Mucosa of descending colon (tissue), 3 donors: Measurements from ENCODE around the gene CRYBA2. TPM values are rescaled to one million over a fixed set of nuclear protein-coding genes. Genes with fewer than 3 reads are reported as not detected.

Source experiments
- ATAC-seq: fragments of 200-7000 bp; cut with Tn5 transposase; one replicate; pipeline ENCODE4 v1.9.1; 2020; ENCODE audit warnings: mild to moderate bottlenecking, moderate library complexity
- DNase-seq, 3 donors: peaks; one replicate each; pipeline ENCODE4 v3.0.0-alpha.2; 2020
- H3K36me3 ChIP-seq: fragments of 200-600 bp; one replicate; pipeline ENCODE4 v1.8.0; 2021; ENCODE audit warnings: low read depth, mild to moderate bottlenecking
- H3K4me1 ChIP-seq: fragments of 200-600 bp; one replicate; pipeline ENCODE4 v1.8.0; 2021; ENCODE audit warnings: low read depth, mild to moderate bottlenecking
- H3K4me3 ChIP-seq: fragments of 200-600 bp; one replicate; pipeline ENCODE4 v1.8.0; 2021; ENCODE audit warnings: mild to moderate bottlenecking
- H3K9me3 ChIP-seq: fragments of 200-600 bp; one replicate; pipeline ENCODE4 v1.8.0; 2021; ENCODE audit warnings: mild to moderate bottlenecking
- intact Hi-C, 2 donors: fragments of 100-400 bp; cut with DNase I in 1 of 2; cut with micrococcal nuclease in 1 of 2; formaldehyde crosslinking; loops; one replicate each; pipeline versions ENCODE4 v1.11.0 to v1.11.1; 2022; cut with DNase I, micrococcal nuclease
- long read RNA-seq, 2 donors: library from polyadenylated mRNA; unstranded; transcript quantifications; one replicate each; pipeline ENCODE4 v2.0.0, GENCODE V29; 2019 to 2021
- total RNA-seq, 3 donors: library from RNA; stranded (reverse); fragmentation: NEBNext Ultra II Directional in 2 of 3; extraction: Animal tissue kit (Norgen Biotek cat#: 25700) in 2 of 3; gene quantifications; one replicate each; pipeline versions ENCODE4 v1.2.1 to v1.2.4, GENCODE V29; 2021 to 2023
- TF ChIP-seq, protein P1 (sequence below): fragments of 200-600 bp; IDR thresholded peaks from one replicate; pipeline ENCODE4 v1.8.0; 2022; ENCODE audit warnings: antibody characterized with exemption, mild to moderate bottlenecking
- donor health status: DM: no; HTN: no; CAD: no; lungs with moderate emphysema.
- donor health status: DM: no; HTN: no; CAD: no.
- donor health status: DM: no; HTN: yes; CAD: no.

Gene CRYBA2, protein sequence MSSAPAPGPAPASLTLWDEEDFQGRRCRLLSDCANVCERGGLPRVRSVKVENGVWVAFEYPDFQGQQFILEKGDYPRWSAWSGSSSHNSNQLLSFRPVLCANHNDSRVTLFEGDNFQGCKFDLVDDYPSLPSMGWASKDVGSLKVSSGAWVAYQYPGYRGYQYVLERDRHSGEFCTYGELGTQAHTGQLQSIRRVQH
- total RNA-seq, result 1 to 10 TPM; 1.2 to 6.1 (median 5.0) TPM
- long read RNA-seq, donor 1, result 0 reads
- long read RNA-seq, donor 2, partial matches to known transcripts, result 0 of 1 reads
- long read RNA-seq, donor 2, other reads (novel, unspliced or antisense), result 1 of 1 reads

DNA sequence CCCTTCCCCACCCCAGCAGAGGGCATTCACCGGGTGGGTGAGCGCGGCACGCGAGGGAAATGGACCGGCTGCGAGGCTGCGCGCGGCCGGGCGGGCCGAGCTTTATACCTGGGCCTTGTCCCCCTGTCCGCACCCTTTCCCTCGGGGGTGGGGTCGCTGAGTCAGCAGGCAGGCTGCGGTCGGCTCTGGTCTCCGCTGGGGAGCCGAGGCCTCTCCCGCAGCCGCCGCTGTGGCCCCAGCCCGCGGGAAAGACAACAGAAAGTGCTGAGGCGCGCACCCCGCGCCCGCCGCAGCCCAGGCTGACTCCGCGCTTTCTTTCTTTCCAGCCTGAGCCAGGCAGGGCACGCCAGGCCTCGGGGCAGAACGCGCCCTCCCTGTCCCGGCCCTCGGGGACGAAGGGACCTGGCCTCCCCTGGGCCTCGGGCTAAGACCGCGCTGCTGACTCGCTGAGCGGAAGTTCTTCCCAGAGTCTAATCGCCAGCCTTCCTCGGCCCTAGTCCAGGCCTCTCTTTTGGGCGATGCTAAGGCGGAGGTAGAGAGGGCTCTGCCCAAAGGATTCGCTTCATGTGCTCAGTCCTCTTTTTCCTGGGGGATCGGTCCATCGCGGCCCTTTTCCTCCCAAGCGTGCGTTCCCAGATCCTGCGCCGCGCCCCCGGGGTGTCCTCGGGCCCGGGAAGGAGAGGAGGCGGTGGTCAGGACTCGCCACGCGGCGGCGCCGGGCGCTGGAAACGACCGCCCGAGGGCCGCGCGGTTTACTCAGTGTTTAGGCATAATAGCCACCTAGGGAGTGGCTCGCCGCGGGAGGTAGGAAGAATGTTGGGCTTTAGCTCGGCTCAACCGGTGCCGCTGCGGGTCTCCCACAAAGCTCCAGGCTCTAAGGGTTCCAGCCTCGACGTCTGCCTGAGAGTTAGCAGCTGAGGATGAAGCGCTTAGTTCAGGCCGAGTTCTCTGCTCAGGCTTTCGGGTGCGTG is at the start of gene CRYBA2:
Gene CRYBA2 (minus strand): TSS at position 78 of the 971 bp plus-strand sequence. CDS start 246 bp downstream, outside the sequence.
- DNase-seq (no peak), ATAC-seq (peak; percentile 10)
- TF ChIP-seq, protein P1, sequence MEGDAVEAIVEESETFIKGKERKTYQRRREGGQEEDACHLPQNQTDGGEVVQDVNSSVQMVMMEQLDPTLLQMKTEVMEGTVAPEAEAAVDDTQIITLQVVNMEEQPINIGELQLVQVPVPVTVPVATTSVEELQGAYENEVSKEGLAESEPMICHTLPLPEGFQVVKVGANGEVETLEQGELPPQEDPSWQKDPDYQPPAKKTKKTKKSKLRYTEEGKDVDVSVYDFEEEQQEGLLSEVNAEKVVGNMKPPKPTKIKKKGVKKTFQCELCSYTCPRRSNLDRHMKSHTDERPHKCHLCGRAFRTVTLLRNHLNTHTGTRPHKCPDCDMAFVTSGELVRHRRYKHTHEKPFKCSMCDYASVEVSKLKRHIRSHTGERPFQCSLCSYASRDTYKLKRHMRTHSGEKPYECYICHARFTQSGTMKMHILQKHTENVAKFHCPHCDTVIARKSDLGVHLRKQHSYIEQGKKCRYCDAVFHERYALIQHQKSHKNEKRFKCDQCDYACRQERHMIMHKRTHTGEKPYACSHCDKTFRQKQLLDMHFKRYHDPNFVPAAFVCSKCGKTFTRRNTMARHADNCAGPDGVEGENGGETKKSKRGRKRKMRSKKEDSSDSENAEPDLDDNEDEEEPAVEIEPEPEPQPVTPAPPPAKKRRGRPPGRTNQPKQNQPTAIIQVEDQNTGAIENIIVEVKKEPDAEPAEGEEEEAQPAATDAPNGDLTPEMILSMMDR, result no peak

DNA sequence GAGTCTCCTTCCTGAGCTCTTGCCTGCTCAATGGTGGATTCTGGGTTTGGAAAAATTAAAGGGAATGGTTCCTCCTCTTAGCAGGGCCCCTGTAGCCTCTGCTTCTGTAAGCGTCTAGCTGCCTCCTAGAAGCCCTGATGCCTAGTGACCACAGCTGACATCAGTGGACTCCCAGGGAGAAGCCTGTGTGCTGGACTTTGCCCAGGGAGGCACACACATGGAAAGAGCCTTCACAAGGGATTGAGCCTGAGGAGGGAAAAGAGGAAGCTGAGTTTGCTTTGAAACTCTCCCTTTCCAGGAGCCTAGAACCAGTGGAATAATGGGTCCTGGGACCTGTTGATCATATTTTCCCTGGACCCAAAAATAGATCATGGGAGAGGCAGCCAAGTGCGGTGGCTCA is 49.5 kb upstream of the CRYBA2 start:
- peak; percentile 82 for ATAC-seq

More for the DNA sequence above, at the start of gene CRYBA2:
- Histone ChIP-seq H3K4me3 (no peak within 1 kb of the TSS), H3K4me1 (peaks cover 20% of the 10 kb centered on the region), H3K9me3 (no peaks in the 10 kb centered on the region), H3K36me3 (no peaks in the 10 kb centered on the region)
- intact Hi-C loops, result no loop called here

DNA sequence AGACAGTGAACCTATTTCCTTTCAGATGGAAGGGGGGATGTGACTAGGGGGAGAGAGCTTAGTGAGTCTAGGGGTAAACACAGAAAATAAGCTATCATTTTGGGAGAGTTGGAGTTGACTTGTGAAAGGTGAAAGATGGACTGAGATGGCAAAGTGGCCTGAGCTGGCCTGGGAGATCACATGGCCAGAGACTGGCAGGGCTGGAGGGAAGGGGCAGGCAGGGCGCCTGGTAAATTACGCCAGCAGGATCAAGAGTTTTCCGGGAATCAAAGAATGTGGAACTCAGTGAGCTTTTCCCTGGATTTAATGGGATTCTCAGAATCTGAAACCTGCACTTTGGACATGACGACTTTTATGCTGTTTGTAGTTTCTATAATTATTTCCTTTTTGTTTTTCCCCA is 48.9 kb upstream of the CRYBA2 start:
- Histone ChIP-seq H3K4me1 (peaks cover 10% of the 10 kb centered on the region), H3K9me3 (no peaks in the 10 kb centered on the region), H3K36me3 (no peaks in the 10 kb centered on the region), H3K4me3 (no peak overlapping the region)
- no peak for DNase-seq
- intact Hi-C loops, result no loop called here
- TF ChIP-seq, protein P1, result no peak
- ATAC-seq, result no peak

More for the DNA sequence above, 49.5 kb upstream of the CRYBA2 start:
- TF ChIP-seq, protein P1, result no peak
- intact Hi-C loops, result no loop called here
- DNase-seq, result peak in 1 of 3 donors; percentile 32
- H3K36me3 ChIP-seq, result no peaks in the 10 kb centered on the region
- H3K9me3 ChIP-seq, result no peaks in the 10 kb centered on the region
- no peak overlapping the region for H3K4me3 ChIP-seq
- peaks cover 10% of the 10 kb centered on the region for H3K4me1 ChIP-seq

DNA sequence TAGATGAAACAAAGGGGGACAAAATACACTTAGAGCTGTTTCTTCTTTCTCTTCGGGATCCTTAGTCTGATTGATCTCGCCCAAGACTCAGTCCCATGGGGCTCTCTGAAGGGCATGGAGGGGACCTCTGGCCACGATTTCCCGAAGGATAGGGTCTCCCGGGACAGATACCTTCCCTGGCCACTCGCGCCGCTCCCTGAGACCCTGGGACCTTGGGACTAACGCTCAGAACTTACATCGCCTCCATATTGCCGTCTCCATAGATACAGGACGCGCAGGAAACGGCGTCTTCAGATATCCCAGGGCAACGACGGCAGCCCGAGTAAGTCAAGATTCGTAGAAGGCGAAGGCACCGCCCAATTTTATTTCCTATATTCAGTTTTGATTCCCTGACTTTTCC is 48.0 kb upstream of the CRYBA2 start, which contains the start of gene CFAP65:
Gene CFAP65 (minus strand): TSS at position 265 of the 400 bp plus-strand sequence. CDS start 2,468 bp downstream, outside the sequence.
- H3K4me3 ChIP-seq, result no peak within 1 kb of the TSS

DNA sequence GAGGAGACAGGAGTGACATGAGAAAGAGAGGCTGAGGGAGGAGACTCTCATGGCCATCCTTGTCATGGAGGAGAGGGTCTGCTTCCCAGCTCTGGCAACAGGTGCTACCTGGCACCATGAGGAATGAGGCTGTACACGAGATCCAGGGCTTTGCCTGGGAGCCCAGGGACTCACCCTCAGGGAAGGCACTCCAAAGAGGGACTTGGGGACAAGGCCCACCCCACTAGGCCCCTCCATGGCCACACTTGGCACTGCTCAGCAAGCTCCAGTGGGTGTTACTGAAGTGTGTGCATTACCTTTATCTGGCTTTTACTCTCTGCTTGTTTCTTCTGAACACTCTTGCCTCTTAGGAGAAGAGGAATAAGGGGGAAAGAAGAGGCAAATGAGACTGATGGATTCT is 45.4 kb upstream of the CRYBA2 start:
- TF ChIP-seq, protein P1, result no peak
- Histone ChIP-seq H3K9me3 (no peaks in the 10 kb centered on the region), H3K4me3 (no peak overlapping the region), H3K36me3 (no peaks in the 10 kb centered on the region), H3K4me1 (peaks cover 10% of the 10 kb centered on the region)
- DNase-seq (no peak), ATAC-seq (no peak)
- intact Hi-C loops, result loop anchor here in 1 of 2 donors (10.0 kb wide), 1 partner anchor 116 kb away; no protein-coding TSS in a partner anchor

More for the DNA sequence above, 48.0 kb upstream of the CRYBA2 start, which contains the start of gene CFAP65:
- DNase-seq (peak in 2 of 3 donors; percentile 67 to 78), ATAC-seq (peak; percentile 73)
- intact Hi-C loops, result no loop called here
- H3K36me3 ChIP-seq, result no peaks in the 10 kb centered on the region
- TF ChIP-seq, protein P1, result no peak
- no peaks in the 10 kb centered on the region for H3K9me3 ChIP-seq
- H3K4me1 ChIP-seq, result peaks cover 10% of the 10 kb centered on the region
